ENCODE data around the gene KRTAP6-3.

- TF ChIP-seq CTCF (IDR thresholded peaks at IDR 0.05): no peak
- TF ChIP-seq POLR2A (IDR thresholded peaks at IDR 0.05): no peak
These were observed 28.6 kb upstream of the KRTAP6-3 start for GRCh38 chr21:30563630-30564029.
